HTR-8/SVneo (cell line): ENCODE results near the gene ASB9.
"Not testable (repeated sequence)": the region's sequence is repeated elsewhere in the genome, so short reads cannot be mapped to it uniquely, and the experiment has no call there.

ENCODE experiments used
- DNase-seq: peaks from one replicate; pipeline ENCODE4 v3.0.0; 2011; ENCODE audit warnings: low spot score, mixed read lengths; ENCODE audit not compliant: insufficient read length
- FAIRE-seq: peaks from 2 replicates; lab custom pipeline; 2011; peaks lifted over from hg19 to GRCh38; lab: Jason Lieb, UNC

The ASB9 gene

GRCh38 chrX:15198608-15199202 is 71.2 kb downstream of the ASB9 start:
- not testable (repeated sequence) for DNase-seq, FAIRE-seq

- DNase-seq (no peak), FAIRE-seq (no peak)
Observed at GRCh38 chrX:15194146-15194545, 75.7 kb downstream of the ASB9 start.
